Measurements from ENCODE around the gene SRSF3.

SRSF3 gene

GRCh38 chr6:36594029-36594815, at the start of gene SRSF3:
Gene SRSF3, plus strand, starts transcription at chr6:36594362. Its CDS starts 2,401 bp downstream, at chr6:36596763.
- peak within 1 kb of the TSS; percentile 97 for H3K4me3 ChIP-seq (replicated peaks; ENCODE audit: low read depth, low read length)
- peak; percentile 43 for TF ChIP-seq CTCF (IDR thresholded peaks at IDR 0.05; ENCODE audit: low read length, missing control alignments)
- DNase-seq (ENCODE audit: low read depth), result peak; percentile 99

- no peak for DNase-seq (ENCODE audit: low read depth)
- peak overlapping the region; percentile 97 for H3K4me3 ChIP-seq (replicated peaks; ENCODE audit: low read depth, low read length)
- TF ChIP-seq CTCF (IDR thresholded peaks at IDR 0.05; ENCODE audit: low read length, missing control alignments), result no peak
Measured at GRCh38 chr6:36545767-36546307, 48.3 kb upstream of the SRSF3 start.

- DNase-seq (ENCODE audit: low read depth), result peak; percentile 45
- H3K4me3 ChIP-seq (replicated peaks; ENCODE audit: low read depth, low read length), result peak overlapping the region; percentile 97
- TF ChIP-seq CTCF (IDR thresholded peaks at IDR 0.05; ENCODE audit: low read length, missing control alignments), result no peak
Measured at GRCh38 chr6:36546308-36546919, 47.7 kb upstream of the SRSF3 start.

- peak; percentile 88 for DNase-seq (ENCODE audit: low read depth)
- peak; percentile 12 for TF ChIP-seq CTCF (IDR thresholded peaks at IDR 0.05; ENCODE audit: low read length, missing control alignments)
- H3K4me3 ChIP-seq (replicated peaks; ENCODE audit: low read depth, low read length), result peak within 1 kb of the TSS; percentile 97
Measured at GRCh38 chr6:36546920-36547645, 47.1 kb upstream of the SRSF3 start, which contains the start of gene STK38. Gene STK38, minus strand, starts transcription at chr6:36547479. Its CDS starts 7,277 bp downstream, at chr6:36540202.

- no peak for DNase-seq (ENCODE audit: low read depth)
Measured at GRCh38 chr6:36547646-36548400, 46.3 kb upstream of the SRSF3 start.

More at GRCh38 chr6:36547646-36548400, 46.3 kb upstream of the SRSF3 start:
- peak overlapping the region; percentile 97 for H3K4me3 ChIP-seq (replicated peaks; ENCODE audit: low read depth, low read length)
- no peak for TF ChIP-seq CTCF (IDR thresholded peaks at IDR 0.05; ENCODE audit: low read length, missing control alignments)
